Endothelial cell of umbilical vein (primary cell): ENCODE results near the gene KIF1B. TPM values are rescaled to one million over a fixed set of nuclear protein-coding genes. Genes with fewer than 3 reads are reported as not detected.

ENCODE experiments used
- BruUV-seq: library from RNA; stranded (reverse); fragments of 400-500 nt; replicated peaks from 2 replicates; lab custom pipeline; 2021; lab: Mats Ljungman, UMichigan
- CTCF ChIA-PET: fragments of 300-600, 350-600 bp; sonication (Branson Sonifier 250); formaldehyde crosslinking; loops from one replicate; lab custom pipeline; 2021; ENCODE audit warnings: antibody characterized with exemption, inconsistent platforms; lab: Charles Lee
- POLR2A ChIA-PET: fragments of 300-600, 350-600 bp; sonication (Branson Sonifier 250); formaldehyde crosslinking; loops from one replicate; lab custom pipeline; 2021; ENCODE audit warnings: antibody characterized with exemption, inconsistent platforms; lab: Charles Lee
- DNase-seq: peaks from one replicate; pipeline ENCODE4 v3.0.0-alpha.2; 2011; ENCODE audit warnings: low read depth, low spot score
- FAIRE-seq: peaks from 2 replicates; lab custom pipeline; 2011; peaks lifted over from hg19 to GRCh38; lab: Jason Lieb, UNC
- H2AFZ ChIP-seq: 2 replicates; pipeline ENCODE4 v1.6.0; 2012; ENCODE audit warnings: low read depth, low read length, control low read depth, inconsistent platforms
- H3K27ac ChIP-seq: 2 replicates; pipeline ENCODE4 v1.5.1; 2011; ENCODE audit warnings: low read depth, mild to moderate bottlenecking, control low read depth, low read length, moderate library complexity; ENCODE audit not compliant: insufficient read depth
- H3K27me3 ChIP-seq, 2 experiments: 2 replicates each; pipeline versions ENCODE4 v1.6.0 to v1.6.1; 2011; ENCODE audit warnings: low read length in 2 of 2, mixed read lengths in 1 of 2; ENCODE audit not compliant: control insufficient read depth in 2 of 2, insufficient read depth in 2 of 2
- H3K36me3 ChIP-seq, 2 experiments: 2 replicates in 1 of 2; 3 replicates in 1 of 2; pipeline ENCODE4 v1.5.1; 2011; ENCODE audit warnings: low read length in 2 of 2, mild to moderate bottlenecking in 1 of 2, moderate library complexity in 1 of 2; ENCODE audit not compliant: control insufficient read depth in 2 of 2, insufficient read depth in 2 of 2; ENCODE audit errors: extremely low read depth in 1 of 2
- H3K4me1 ChIP-seq: 3 replicates; pipeline ENCODE4 v1.5.1; 2011; ENCODE audit warnings: mild to moderate bottlenecking, low read length; ENCODE audit not compliant: control insufficient read depth, insufficient read depth; ENCODE audit errors: extremely low read depth
- H3K4me2 ChIP-seq: 2 replicates; pipeline ENCODE4 v1.6.1; 2011; ENCODE audit warnings: low read length, control low read depth, mixed read lengths; ENCODE audit not compliant: insufficient read depth
- H3K4me3 ChIP-seq, 3 experiments: fragments of 200-600 bp in 1 of 3; sonication (generic), shearing (Covaris generic) in 1 of 3; replicated peaks in 1 of 3; 2 replicates each; pipeline ENCODE4 v1.5.1; 2011 to 2016; ENCODE audit warnings: control low read depth in 3 of 3, low read length in 3 of 3, mild to moderate bottlenecking in 2 of 3, inconsistent platforms in 1 of 3, low read depth in 1 of 3, moderate library complexity in 1 of 3; ENCODE audit not compliant: insufficient read depth in 1 of 3
- H3K79me2 ChIP-seq: 2 replicates; pipeline ENCODE4 v1.6.0; 2012; ENCODE audit warnings: low read length, inconsistent platforms; ENCODE audit not compliant: control insufficient read depth, insufficient read depth
- H3K9ac ChIP-seq: replicated peaks from 2 replicates; pipeline ENCODE3; 2011; ENCODE audit warnings: low read length, control low read depth; ENCODE audit not compliant: insufficient read depth; ENCODE audit errors: extremely low read depth
- H3K9me1 ChIP-seq: replicated peaks from 3 replicates; pipeline ENCODE4 v1.6.0; 2011; ENCODE audit warnings: mild to moderate bottlenecking, low read length; ENCODE audit not compliant: control insufficient read depth, insufficient read depth; ENCODE audit errors: extremely low read depth
- H3K9me3 ChIP-seq: replicated peaks from 2 replicates; pipeline ENCODE4 v1.5.1; 2012; ENCODE audit warnings: low read length, inconsistent platforms; ENCODE audit not compliant: control insufficient read depth, insufficient read depth
- H4K20me1 ChIP-seq: replicated peaks from 2 replicates; pipeline ENCODE3; 2011; ENCODE audit warnings: mild to moderate bottlenecking, low read length; ENCODE audit not compliant: control insufficient read depth, insufficient read depth; ENCODE audit errors: extremely low read depth
- EZH2 ChIP-seq: IDR thresholded peaks from 2 replicates; pipeline ENCODE4 v1.6.1; 2012; ENCODE audit warnings: borderline replicate concordance, low read depth, mild to moderate bottlenecking, moderate library complexity, low read length, inconsistent platforms; ENCODE audit not compliant: severe bottlenecking
- GATA2 ChIP-seq: IDR thresholded peaks from 2 replicates; pipeline ENCODE4 v1.7.0; 2011; ENCODE audit warnings: low read depth, mild to moderate bottlenecking, moderate library complexity, mixed read lengths, low read length; ENCODE audit not compliant: insufficient read length, insufficient read depth
- JUN ChIP-seq: IDR thresholded peaks from 2 replicates; pipeline ENCODE4 v1.6.1; 2011; ENCODE audit warnings: borderline replicate concordance, low read depth; ENCODE audit not compliant: insufficient read length, insufficient read depth
- MYC ChIP-seq: IDR thresholded peaks from one replicate; pipeline ENCODE4 v1.6.1; 2011; ENCODE audit warnings: mild to moderate bottlenecking, low read depth, low read length
- POLR2A ChIP-seq: IDR thresholded peaks from 2 replicates; pipeline ENCODE4 v1.6.1; 2012; ENCODE audit warnings: low read depth, mild to moderate bottlenecking, control low read depth, low read length
- POLR2AphosphoS5 ChIP-seq: IDR thresholded peaks from 2 replicates; pipeline ENCODE4 v1.6.1; 2012; ENCODE audit warnings: low read depth, mild to moderate bottlenecking, control low read depth, low read length, moderate library complexity; ENCODE audit not compliant: insufficient read depth
- dilution Hi-C: fragments of 300-500 bp; cut with MboI; formaldehyde crosslinking; loops from one replicate; pipeline ENCODE4 v1.15.0; 2019; ENCODE audit warnings: low sequenced_read_pairs; ENCODE audit not compliant: extremely low pct_ligation_motif_present
- intact Hi-C: fragments of 100-400 bp; cut with micrococcal nuclease; formaldehyde crosslinking; loops from one replicate; pipeline ENCODE4 v1.10.0; 2022
- polyA plus RNA-seq, 4 experiments: library from polyadenylated mRNA; depleted of rRNA in 3 of 4; stranded (reverse) in 3 of 4; unstranded in 1 of 4; fragments of >200 nt; gene quantifications; 2 replicates each; pipeline versions ENCODE4 v1.2.1 to v1.2.3, GENCODE V29; 2011 to 2012; ENCODE audit warnings: missing spikeins in 1 of 4
- total RNA-seq: library from RNA; stranded (reverse); gene quantifications from 2 replicates; pipeline ENCODE4 v1.2.3, GENCODE V29; 2021
- TF ChIP-seq, protein P1 (sequence below), 2 donors: IDR thresholded peaks; 1 replicate in 1 of 2; 2 replicates in 1 of 2; pipeline ENCODE4 v1.5.1; 2011; ENCODE audit warnings: low read length in 2 of 2, mild to moderate bottlenecking in 2 of 2, moderate library complexity in 2 of 2, control low read depth in 1 of 2, inconsistent platforms in 1 of 2, low read depth in 1 of 2; ENCODE audit not compliant: insufficient read depth in 1 of 2; ENCODE audit errors: extremely low read depth in 1 of 2
- TF ChIP-seq, protein P2 (sequence below): IDR thresholded peaks from 2 replicates; pipeline ENCODE4 v1.6.1; 2011; ENCODE audit not compliant: insufficient read depth, insufficient read length

Gene KIF1B
- total and polyA plus RNA-seq, 2 donors (not counting 3 experiments of a cell fraction or from before 2014, with no cell fraction given) = 14.8 to 58.6 TPM

DNA sequence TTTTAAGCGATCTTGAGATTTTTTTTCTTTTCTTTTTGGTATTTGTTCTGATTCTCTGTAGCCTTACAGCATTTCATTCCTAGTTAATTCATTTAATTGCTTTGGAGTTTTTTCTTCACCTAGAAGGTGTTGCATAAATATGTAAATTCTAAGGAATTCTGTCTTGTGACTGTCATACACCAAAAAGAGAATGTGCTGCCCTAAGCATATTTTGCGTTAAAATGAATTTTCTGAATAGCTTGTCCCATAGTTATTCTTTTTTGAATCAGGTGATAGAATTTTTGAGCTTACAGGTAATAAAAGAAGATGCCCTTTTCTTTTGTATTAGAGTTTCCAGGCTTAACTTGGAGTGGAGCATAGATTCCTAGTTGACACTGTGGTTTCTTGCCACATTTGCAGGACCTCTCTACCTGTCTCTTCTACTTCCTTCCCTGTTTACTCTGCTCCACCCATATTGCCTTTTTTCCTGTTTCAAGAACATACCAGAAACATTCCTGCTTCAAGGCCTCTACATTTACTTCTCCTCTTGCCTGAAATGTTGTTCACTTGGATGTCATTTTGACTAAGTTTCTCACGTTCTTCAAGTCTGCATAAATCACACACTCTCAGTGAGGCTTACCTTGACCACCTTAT, 53.2 kb downstream of the KIF1B start:
- POLR2A ChIA-PET = no interaction called here
- no TSS peak for BruUV-seq
- H3K27ac ChIP-seq = no peak overlapping the region
- FAIRE-seq = no peak
- peaks cover 2 to 11% of the 10 kb centered on the region in 2 experiments for H3K36me3 ChIP-seq
- H3K9me3 ChIP-seq = no peaks in the 10 kb centered on the region
- intact Hi-C loops = no loop called here
- H3K9me1 ChIP-seq = no peaks in the 10 kb centered on the region
- H3K4me3 ChIP-seq = no peak overlapping the region
- H3K4me1 ChIP-seq = no peaks in the 10 kb centered on the region
- H3K4me2 ChIP-seq = no peak overlapping the region
- TF ChIP-seq JUN = no peak
- TF ChIP-seq, protein P1, sequence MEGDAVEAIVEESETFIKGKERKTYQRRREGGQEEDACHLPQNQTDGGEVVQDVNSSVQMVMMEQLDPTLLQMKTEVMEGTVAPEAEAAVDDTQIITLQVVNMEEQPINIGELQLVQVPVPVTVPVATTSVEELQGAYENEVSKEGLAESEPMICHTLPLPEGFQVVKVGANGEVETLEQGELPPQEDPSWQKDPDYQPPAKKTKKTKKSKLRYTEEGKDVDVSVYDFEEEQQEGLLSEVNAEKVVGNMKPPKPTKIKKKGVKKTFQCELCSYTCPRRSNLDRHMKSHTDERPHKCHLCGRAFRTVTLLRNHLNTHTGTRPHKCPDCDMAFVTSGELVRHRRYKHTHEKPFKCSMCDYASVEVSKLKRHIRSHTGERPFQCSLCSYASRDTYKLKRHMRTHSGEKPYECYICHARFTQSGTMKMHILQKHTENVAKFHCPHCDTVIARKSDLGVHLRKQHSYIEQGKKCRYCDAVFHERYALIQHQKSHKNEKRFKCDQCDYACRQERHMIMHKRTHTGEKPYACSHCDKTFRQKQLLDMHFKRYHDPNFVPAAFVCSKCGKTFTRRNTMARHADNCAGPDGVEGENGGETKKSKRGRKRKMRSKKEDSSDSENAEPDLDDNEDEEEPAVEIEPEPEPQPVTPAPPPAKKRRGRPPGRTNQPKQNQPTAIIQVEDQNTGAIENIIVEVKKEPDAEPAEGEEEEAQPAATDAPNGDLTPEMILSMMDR (IDR thresholded peaks at IDR 0.05; ENCODE audit: extremely low read depth in 1 of 2, insufficient read depth in 1 of 2, low read depth in 1 of 2, low read length in 2 of 2) = no peak
- no peak for TF ChIP-seq POLR2A
- TF ChIP-seq EZH2 = no peak
- H4K20me1 ChIP-seq = peaks cover 2% of the 10 kb centered on the region
- no peak overlapping the region for H2AFZ ChIP-seq
- no peaks in the 10 kb centered on the region for H3K79me2 ChIP-seq
- CTCF ChIA-PET = interaction anchor here (1.0 to 1.8 kb wide), 2 partner anchors 14 to 54 kb away, joined by 3 to 5 read pairs; partner anchors contain the start of gene KIF1B
- dilution Hi-C loops = no loop called here
- no peaks in the 10 kb centered on the region for H3K27me3 ChIP-seq
- DNase-seq = no peak
- H3K9ac ChIP-seq = no peak overlapping the region

DNA sequence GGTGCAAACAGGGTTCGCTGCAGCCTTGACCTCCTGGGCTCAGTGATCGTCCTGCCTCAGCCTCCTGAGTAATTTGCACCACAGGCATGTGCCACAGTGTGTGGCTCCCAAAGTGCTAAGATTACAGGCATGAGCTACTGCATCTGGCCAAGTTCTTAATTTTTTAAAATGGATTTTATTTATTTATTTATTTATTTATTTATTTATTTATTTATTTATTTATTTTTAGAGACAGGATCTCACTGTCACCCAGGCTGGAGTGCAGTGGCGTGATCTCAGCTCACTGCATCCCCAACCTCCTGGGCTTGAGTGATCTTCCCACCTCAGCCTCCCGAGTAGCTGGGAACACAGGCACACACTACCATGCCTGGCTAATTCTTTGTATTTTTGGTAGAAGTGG, 54.7 kb downstream of the KIF1B start:
- Histone ChIP-seq H3K9me1 (no peaks in the 10 kb centered on the region), H3K79me2 (no peaks in the 10 kb centered on the region), H3K4me1 (no peaks in the 10 kb centered on the region), H3K4me3 (no peak overlapping the region), H3K9me3 (no peaks in the 10 kb centered on the region), H3K9ac (no peak overlapping the region), H3K27ac (no peak overlapping the region), H4K20me1 (peaks cover 2% of the 10 kb centered on the region), H3K4me2 (no peak overlapping the region), H3K36me3 (peaks cover 2 to 11% of the 10 kb centered on the region in 2 experiments), H2AFZ (no peak overlapping the region), H3K27me3 (no peaks in the 10 kb centered on the region)
- dilution Hi-C loops = no loop called here
- FAIRE-seq (no peak), DNase-seq (no peak)
- intact Hi-C loops = no loop called here
- TF ChIP-seq POLR2A (no peak), POLR2AphosphoS5 (no peak), MYC (no peak), EZH2 (no peak), GATA2 (no peak)
- TF ChIP-seq, protein P1 (IDR thresholded peaks at IDR 0.05; ENCODE audit: extremely low read depth in 1 of 2, insufficient read depth in 1 of 2, low read depth in 1 of 2, low read length in 2 of 2) = no peak
- TF ChIP-seq, protein P2, sequence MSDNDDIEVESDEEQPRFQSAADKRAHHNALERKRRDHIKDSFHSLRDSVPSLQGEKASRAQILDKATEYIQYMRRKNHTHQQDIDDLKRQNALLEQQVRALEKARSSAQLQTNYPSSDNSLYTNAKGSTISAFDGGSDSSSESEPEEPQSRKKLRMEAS = no peak
- no TSS peak for BruUV-seq
- ChIA-PET CTCF (interaction anchor here (0.9 to 2.0 kb wide), 3 partner anchors 10 to 55 kb away, joined by 3 to 12 read pairs (median 7); partner anchors contain the start of gene KIF1B), POLR2A (no interaction called here)
